ENCODE results near the gene ITGAE. TPM values are rescaled to one million over a fixed set of nuclear protein-coding genes. Genes with fewer than 3 reads are reported as not detected.

ITGAE gene
- total RNA-seq, 1 donor = 37.1 TPM

GRCh38 chr17:3810019-3810418 is 9.0 kb upstream of the ITGAE start:
- DNase-seq (ENCODE audit: low read depth) = no peak
- no peak overlapping the region for H3K4me3 ChIP-seq (ENCODE audit: low read depth, low read length)
- TF ChIP-seq CTCF (IDR thresholded peaks at IDR 0.05; ENCODE audit: insufficient read depth, low read depth, low read length) = no peak

- H3K4me3 ChIP-seq (ENCODE audit: low read depth, low read length) = no peak overlapping the region
- DNase-seq (ENCODE audit: low read depth) = no peak
- TF ChIP-seq CTCF (IDR thresholded peaks at IDR 0.05; ENCODE audit: insufficient read depth, low read depth, low read length) = no peak
Observed at GRCh38 chr17:3809135-3809534, 8.1 kb upstream of the ITGAE start.

- DNase-seq (ENCODE audit: low read depth) = no peak
- no peak for TF ChIP-seq CTCF (IDR thresholded peaks at IDR 0.05; ENCODE audit: insufficient read depth, low read depth, low read length)
- no peak overlapping the region for H3K4me3 ChIP-seq (ENCODE audit: low read depth, low read length)
Observed at GRCh38 chr17:3808701-3809100, 7.7 kb upstream of the ITGAE start.

- no peak for TF ChIP-seq CTCF (IDR thresholded peaks at IDR 0.05; ENCODE audit: insufficient read depth, low read depth, low read length)
- DNase-seq (ENCODE audit: low read depth) = no peak
- no peak overlapping the region for H3K4me3 ChIP-seq (ENCODE audit: low read depth, low read length)
Observed at GRCh38 chr17:3805581-3805980, 4.6 kb upstream of the ITGAE start.

- no peak for DNase-seq (ENCODE audit: low read depth)
- TF ChIP-seq CTCF (IDR thresholded peaks at IDR 0.05; ENCODE audit: insufficient read depth, low read depth, low read length) = no peak
- no peak overlapping the region for H3K4me3 ChIP-seq (ENCODE audit: low read depth, low read length)
Observed at GRCh38 chr17:3804503-3804931, 3.5 kb upstream of the ITGAE start.

- H3K4me3 ChIP-seq (ENCODE audit: low read depth, low read length) = no peak overlapping the region
- DNase-seq (ENCODE audit: low read depth) = no peak
- no peak for TF ChIP-seq CTCF (IDR thresholded peaks at IDR 0.05; ENCODE audit: insufficient read depth, low read depth, low read length)
Observed at GRCh38 chr17:3803308-3803640, 2.3 kb upstream of the ITGAE start.

- peak; percentile 86 for DNase-seq (ENCODE audit: low read depth)
- no peak for TF ChIP-seq CTCF (IDR thresholded peaks at IDR 0.05; ENCODE audit: insufficient read depth, low read depth, low read length)
- no peak overlapping the region for H3K4me3 ChIP-seq (ENCODE audit: low read depth, low read length)
Observed at GRCh38 chr17:3802461-3803307, 1.7 kb upstream of the ITGAE start.
